ENCODE results near the gene PDYN. TPM values are rescaled to one million over a fixed set of nuclear protein-coding genes. Genes with fewer than 3 reads are reported as not detected.
"Not testable (repeated sequence)": the region's sequence is repeated elsewhere in the genome, so short reads cannot be mapped to it uniquely, and the experiment has no call there.

The PDYN gene
- not detected for total RNA-seq

GRCh38 chr20:1993986-1994385 lies at the start of gene PDYN:
TSS of gene PDYN (minus strand) at chr20:1994058. CDS start at chr20:1983084, 10,974 bp downstream.
- H3K4me3 Mint-ChIP-seq, result no peak within 1 kb of the TSS
- H3K36me3 Mint-ChIP-seq (ENCODE audit: low read depth), result no peaks in the 10 kb centered on the region
- TF ChIP-seq CTCF (IDR thresholded peaks at IDR 0.05), result no peak
- ChIA-PET CTCF (no interaction called here), POLR2A (interaction anchor here (0.8 kb wide), 1 partner anchor 15 kb away, joined by 3 read pairs; no protein-coding TSS in a partner anchor)
- H3K27me3 Mint-ChIP-seq, result peaks cover 38% of the 10 kb centered on the region
- DNase-seq (no peak), ATAC-seq (no peak)
- no peak within 1 kb of the TSS for H3K27ac Mint-ChIP-seq
- H3K9me3 Mint-ChIP-seq, result no peaks in the 10 kb centered on the region
- no peaks in the 10 kb centered on the region for H3K4me1 Mint-ChIP-seq (ENCODE audit: low read depth)
- intact Hi-C loops (cut with micrococcal nuclease), result no loop called here

GRCh38 chr20:2042400-2042799 lies 48.5 kb upstream of the PDYN start:
- intact Hi-C loops (cut with micrococcal nuclease), result no loop called here
- ATAC-seq (no peak), DNase-seq (no peak)
- Mint-ChIP-seq H3K4me3 (no peak overlapping the region), H3K9me3 (no peaks in the 10 kb centered on the region), H3K36me3 (ENCODE audit: low read depth) (no peaks in the 10 kb centered on the region), H3K4me1 (ENCODE audit: low read depth) (no peaks in the 10 kb centered on the region), H3K27ac (no peak overlapping the region), H3K27me3 (peaks cover 17% of the 10 kb centered on the region)
- TF ChIP-seq CTCF (IDR thresholded peaks at IDR 0.05), result no peak
- ChIA-PET POLR2A (no interaction called here), CTCF (no interaction called here)

- Mint-ChIP-seq H3K27me3 (peaks cover 33% of the 10 kb centered on the region), H3K27ac (no peak overlapping the region), H3K36me3 (ENCODE audit: low read depth) (no peaks in the 10 kb centered on the region), H3K4me3 (no peak overlapping the region), H3K4me1 (ENCODE audit: low read depth) (no peaks in the 10 kb centered on the region), H3K9me3 (no peaks in the 10 kb centered on the region)
- no peak for TF ChIP-seq CTCF (IDR thresholded peaks at IDR 0.05)
- intact Hi-C loops (cut with micrococcal nuclease), result no loop called here
- ChIA-PET POLR2A (no interaction called here), CTCF (interaction anchor here (1.5 kb wide), 1 partner anchor 32 kb away, joined by 4 read pairs; no protein-coding TSS in a partner anchor)
- DNase-seq (no peak), ATAC-seq (no peak)
Observed at GRCh38 chr20:2038161-2038560, 44.3 kb upstream of the PDYN start.

GRCh38 chr20:2037296-2037914 lies 43.5 kb upstream of the PDYN start:
- Mint-ChIP-seq H3K4me1 (ENCODE audit: low read depth) (no peaks in the 10 kb centered on the region), H3K27me3 (peaks cover 35% of the 10 kb centered on the region), H3K4me3 (no peak overlapping the region), H3K36me3 (ENCODE audit: low read depth) (no peaks in the 10 kb centered on the region), H3K9me3 (no peaks in the 10 kb centered on the region), H3K27ac (no peak overlapping the region)
- TF ChIP-seq CTCF (IDR thresholded peaks at IDR 0.05), result no peak
- no peak for DNase-seq
- POLR2A ChIA-PET, result no interaction called here
- ATAC-seq, result no peak
- CTCF ChIA-PET, result interaction anchor here (1.5 kb wide), 1 partner anchor 31 kb away, joined by 4 read pairs; no protein-coding TSS in a partner anchor
- intact Hi-C loops (cut with micrococcal nuclease), result no loop called here

- H3K9me3 Mint-ChIP-seq; ATAC-seq; CTCF ChIA-PET; H3K4me1 Mint-ChIP-seq (ENCODE audit: low read depth); intact Hi-C loops (cut with micrococcal nuclease); DNase-seq; POLR2A ChIA-PET; H3K4me3 Mint-ChIP-seq; H3K27ac Mint-ChIP-seq; H3K36me3 Mint-ChIP-seq (ENCODE audit: low read depth): not testable (repeated sequence)
- H3K27me3 Mint-ChIP-seq, result peaks cover 38% of the 10 kb centered on the region
Observed at GRCh38 chr20:2036357-2036756, 42.5 kb upstream of the PDYN start.
